HepG2 (cell line): Measurements from ENCODE around the gene PMIS2. TPM values are rescaled to one million over a fixed set of nuclear protein-coding genes. Genes with fewer than 3 reads are reported as not detected.

ENCODE experiments used
- AGO2 ChIP-seq: fragments of 200-400 bp; formaldehyde crosslinking; optimal IDR thresholded peaks from 2 replicates; pipeline ENCODE3; 2017; ENCODE audit warnings: mild to moderate bottlenecking, low read depth, low read length, moderate library complexity
- GABPA ChIP-seq, 2 experiments: IDR thresholded peaks; 2 replicates each; pipeline ENCODE4 v1.6.1; 2011 to 2016; ENCODE audit warnings: low read depth in 2 of 2, low read length in 1 of 2, missing biosample characterization in 1 of 2, missing genetic modification characterization in 1 of 2
- GPBP1L1 ChIP-seq: sonication (generic); formaldehyde crosslinking; IDR thresholded peaks from 2 replicates; pipeline ENCODE4 v1.5.0; 2020; ENCODE audit warnings: mild to moderate bottlenecking, missing genetic modification reagents
- PHB2 ChIP-seq: fragments of 450-650 bp; IDR thresholded peaks from 2 replicates; pipeline ENCODE4 v1.6.1; 2018; ENCODE audit not compliant: partially characterized antibody
- RARG ChIP-seq: sonication (generic); formaldehyde crosslinking; IDR thresholded peaks from 2 replicates; pipeline ENCODE4 v1.4.0; 2020; ENCODE audit warnings: low read depth, mild to moderate bottlenecking, missing genetic modification reagents
- SUZ12 ChIP-seq: fragments of 150-350 bp; IDR thresholded peaks from 2 replicates; pipeline ENCODE4 v1.6.1; 2014; ENCODE audit warnings: low read depth, low read length
- TBX3 ChIP-seq: fragments of 450-650 bp; IDR thresholded peaks from 2 replicates; pipeline ENCODE4 v1.6.1; 2017; ENCODE audit warnings: antibody characterized with exemption, mild to moderate bottlenecking, inconsistent platforms, borderline replicate concordance
- ZBTB33 ChIP-seq: sonication (generic); formaldehyde crosslinking; IDR thresholded peaks from 2 replicates; pipeline ENCODE4 v1.4.0; 2020; ENCODE audit warnings: missing genetic modification reagents
- ZFP82 ChIP-seq: sonication (generic); formaldehyde crosslinking; IDR thresholded peaks from 2 replicates; pipeline ENCODE4 v1.5.1; 2020; ENCODE audit warnings: mild to moderate bottlenecking, missing genetic modification reagents, borderline replicate concordance
- ZNF10 ChIP-seq: sonication (generic); formaldehyde crosslinking; IDR thresholded peaks from 2 replicates; pipeline ENCODE4 v1.4.0; 2020; ENCODE audit warnings: mild to moderate bottlenecking, low read depth, missing genetic modification reagents, borderline replicate concordance
- ZNF251 ChIP-seq: sonication (generic); formaldehyde crosslinking; IDR thresholded peaks from 2 replicates; pipeline ENCODE4 v1.9.0; 2021; ENCODE audit warnings: mild to moderate bottlenecking, missing genetic modification reagents
- ZNF317 ChIP-seq: sonication (generic); formaldehyde crosslinking; IDR thresholded peaks from 2 replicates; pipeline ENCODE4 v1.5.0; 2020; ENCODE audit warnings: mild to moderate bottlenecking, missing genetic modification reagents
- ZNF672 ChIP-seq: sonication (generic); formaldehyde crosslinking; IDR thresholded peaks from 2 replicates; pipeline ENCODE4 v1.8.1; 2022; ENCODE audit warnings: missing genetic modification reagents
- ZNF800 ChIP-seq: sonication (generic); formaldehyde crosslinking; IDR thresholded peaks from 2 replicates; pipeline ENCODE4 v1.4.0; 2020; ENCODE audit warnings: missing genetic modification reagents
- polyA plus RNA-seq, 8 experiments: library from polyadenylated mRNA; depleted of rRNA in 3 of 8; stranded (reverse) in 7 of 8; unstranded in 1 of 8; fragments of >200 nt; fragmentation: Illumina TruSeq in 4 of 8; extraction: Trizol in 4 of 8; gene quantifications; 2 replicates each; pipeline versions ENCODE4 v1.2.1 to v1.2.3, GENCODE V29; 2011 to 2016; ENCODE audit warnings: low read depth in 4 of 8, missing spikeins in 1 of 8, mixed read lengths in 1 of 8; ENCODE audit not compliant: insufficient read depth in 1 of 8
- total RNA-seq, 5 experiments: library from RNA; depleted of rRNA; stranded (reverse); fragments of >200 nt; fragmentation: Illumina TruSeq; extraction: Trizol; gene quantifications; 2 replicates each; pipeline ENCODE4 v1.2.3, GENCODE V29; 2016; ENCODE audit warnings: low read depth in 1 of 5
- TF ChIP-seq, protein P1 (sequence below): sonication (generic); formaldehyde crosslinking; IDR thresholded peaks from 2 replicates; pipeline ENCODE4 v1.5.0; 2020; ENCODE audit warnings: mild to moderate bottlenecking, missing genetic modification reagents, moderate library complexity
- TF ChIP-seq, protein P2 (sequence below): IDR thresholded peaks from 2 replicates; pipeline ENCODE4 v1.6.1; 2016; ENCODE audit warnings: mild to moderate bottlenecking

Gene PMIS2
- total and polyA plus RNA-seq, 2 of the 13 experiments (the other 11 are each of a cell fraction or from before 2014, with no cell fraction given): not detected

GRCh38 chr19:35549879-35550523 is 36.0 kb upstream of the PMIS2 start (continued):
- TF ChIP-seq AGO2: peak; percentile 63
- TF ChIP-seq SUZ12: no peak
- TF ChIP-seq, protein P1, sequence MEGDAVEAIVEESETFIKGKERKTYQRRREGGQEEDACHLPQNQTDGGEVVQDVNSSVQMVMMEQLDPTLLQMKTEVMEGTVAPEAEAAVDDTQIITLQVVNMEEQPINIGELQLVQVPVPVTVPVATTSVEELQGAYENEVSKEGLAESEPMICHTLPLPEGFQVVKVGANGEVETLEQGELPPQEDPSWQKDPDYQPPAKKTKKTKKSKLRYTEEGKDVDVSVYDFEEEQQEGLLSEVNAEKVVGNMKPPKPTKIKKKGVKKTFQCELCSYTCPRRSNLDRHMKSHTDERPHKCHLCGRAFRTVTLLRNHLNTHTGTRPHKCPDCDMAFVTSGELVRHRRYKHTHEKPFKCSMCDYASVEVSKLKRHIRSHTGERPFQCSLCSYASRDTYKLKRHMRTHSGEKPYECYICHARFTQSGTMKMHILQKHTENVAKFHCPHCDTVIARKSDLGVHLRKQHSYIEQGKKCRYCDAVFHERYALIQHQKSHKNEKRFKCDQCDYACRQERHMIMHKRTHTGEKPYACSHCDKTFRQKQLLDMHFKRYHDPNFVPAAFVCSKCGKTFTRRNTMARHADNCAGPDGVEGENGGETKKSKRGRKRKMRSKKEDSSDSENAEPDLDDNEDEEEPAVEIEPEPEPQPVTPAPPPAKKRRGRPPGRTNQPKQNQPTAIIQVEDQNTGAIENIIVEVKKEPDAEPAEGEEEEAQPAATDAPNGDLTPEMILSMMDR (CRISPR knock-in tag): 0 out of 2 replicates have a peak, but pooled peaks have one; percentile 2
- no peak for TF ChIP-seq RARG (CRISPR knock-in tag)
- TF ChIP-seq ZNF317 (CRISPR knock-in tag): no peak
- no peak for TF ChIP-seq PHB2
- TF ChIP-seq ZNF10 (CRISPR knock-in tag): no peak
- TF ChIP-seq ZNF800: no peak
- TF ChIP-seq ZFP82 (CRISPR knock-in tag): no peak
- TF ChIP-seq, protein P2, sequence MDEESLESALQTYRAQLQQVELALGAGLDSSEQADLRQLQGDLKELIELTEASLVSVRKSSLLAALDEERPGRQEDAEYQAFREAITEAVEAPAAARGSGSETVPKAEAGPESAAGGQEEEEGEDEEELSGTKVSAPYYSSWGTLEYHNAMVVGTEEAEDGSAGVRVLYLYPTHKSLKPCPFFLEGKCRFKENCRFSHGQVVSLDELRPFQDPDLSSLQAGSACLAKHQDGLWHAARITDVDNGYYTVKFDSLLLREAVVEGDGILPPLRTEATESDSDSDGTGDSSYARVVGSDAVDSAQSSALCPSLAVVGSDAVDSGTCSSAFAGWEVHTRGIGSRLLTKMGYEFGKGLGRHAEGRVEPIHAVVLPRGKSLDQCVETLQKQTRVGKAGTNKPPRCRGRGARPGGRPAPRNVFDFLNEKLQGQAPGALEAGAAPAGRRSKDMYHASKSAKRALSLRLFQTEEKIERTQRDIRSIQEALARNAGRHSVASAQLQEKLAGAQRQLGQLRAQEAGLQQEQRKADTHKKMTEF (CRISPR knock-in tag): no peak
- no peak for TF ChIP-seq ZNF251 (CRISPR knock-in tag)
- TF ChIP-seq ZNF672: no peak
- TF ChIP-seq TBX3: no peak
- peak; percentile 92 for TF ChIP-seq ZBTB33 (CRISPR knock-in tag)
- TF ChIP-seq GPBP1L1: no peak
- no peak for TF ChIP-seq GABPA (IDR thresholded peaks at IDR 0.05; ENCODE audit: low read depth, low read length)
- TF ChIP-seq GABPA (CRISPR knock-in tag; IDR thresholded peaks at IDR 0.05; ENCODE audit: low read depth): no peak
